HepG2 (cell line): ENCODE measurements around the gene DMRT1. TPM values are rescaled to one million over a fixed set of nuclear protein-coding genes. Genes with fewer than 3 reads are reported as not detected.

Source experiments
- ATAC-seq: fragments of 200-7000 bp; cut with Tn5 transposase; 3 replicates; pipeline ENCODE4 v1.9.1; 2020; ENCODE audit warnings: mild to moderate bottlenecking, moderate library complexity
- BruUV-seq: library from RNA; stranded (reverse); fragments of 400-500 nt; replicated peaks from 2 replicates; lab custom pipeline; 2021; lab: Mats Ljungman, UMichigan
- CTCF ChIA-PET: fragments of 300-600 bp; formaldehyde crosslinking; extraction: SDS; loops from one replicate; lab custom pipeline; 2021; ENCODE audit warnings: low total read pairs, inconsistent platforms, low intra/inter-chr PET ratio; lab: Yijun Ruan, JAX
- POLR2A ChIA-PET: fragments of 350-600 bp; sonication (Branson Sonifier 250); formaldehyde crosslinking; loops from one replicate; lab custom pipeline; 2020; ENCODE audit warnings: antibody characterized with exemption, inconsistent platforms; lab: Yijun Ruan, JAX
- DNase-seq: peaks from one replicate; pipeline ENCODE4 v3.0.0-alpha.2; 2015; ENCODE audit warnings: low spot score
- FAIRE-seq: peaks from 3 replicates; lab custom pipeline; 2011; peaks lifted over from hg19 to GRCh38; lab: Jason Lieb, UNC
- H2AFZ ChIP-seq: one replicate; pipeline ENCODE4 v1.6.1; 2011; ENCODE audit warnings: low read length, inconsistent platforms
- H3K27ac ChIP-seq: fragments of 300-600 bp; 3 replicates; pipeline ENCODE4 v1.8.0; 2011; ENCODE audit warnings: mixed run types, mild to moderate bottlenecking, mixed read lengths, low read length, inconsistent platforms; ENCODE audit not compliant: insufficient read depth; ENCODE audit errors: extremely low read length
- H3K27me3 ChIP-seq, 2 experiments: fragments of 200-600 bp in 1 of 2; 2 replicates in 1 of 2; 3 replicates in 1 of 2; pipeline versions ENCODE4 v1.6.0 to v1.8.0; 2011; ENCODE audit warnings: low read length in 2 of 2, mild to moderate bottlenecking in 2 of 2, moderate library complexity in 2 of 2, inconsistent platforms in 1 of 2; ENCODE audit not compliant: insufficient read depth in 2 of 2, control insufficient read depth in 1 of 2
- H3K36me3 ChIP-seq, 2 experiments: fragments of 200-600 bp in 1 of 2; replicated peaks in 1 of 2; 2 replicates in 1 of 2; 3 replicates in 1 of 2; pipeline versions ENCODE4 v1.5.1 to v1.8.0; 2011; ENCODE audit warnings: low read length in 2 of 2, inconsistent platforms in 1 of 2; ENCODE audit not compliant: insufficient read depth in 2 of 2, control insufficient read depth in 1 of 2
- H3K4me1 ChIP-seq: 2 replicates; pipeline ENCODE4 v1.5.1; 2012; ENCODE audit warnings: low read length, inconsistent platforms; ENCODE audit not compliant: insufficient read depth
- H3K4me2 ChIP-seq: 2 replicates; pipeline ENCODE4 v1.6.0; 2011; ENCODE audit warnings: low read depth, low read length, inconsistent platforms
- H3K4me3 ChIP-seq, 3 experiments: fragments of 200-600 bp in 1 of 3; sonication (generic), shearing (Covaris generic) in 1 of 3; replicated peaks in 1 of 3; 2 replicates each; pipeline ENCODE4 v1.5.1; 2011 to 2016; ENCODE audit warnings: low read length in 3 of 3, inconsistent platforms in 2 of 3, low read depth in 2 of 3, mild to moderate bottlenecking in 2 of 3, control low read depth in 1 of 3, mixed read lengths in 1 of 3; ENCODE audit not compliant: insufficient read depth in 1 of 3
- H3K79me2 ChIP-seq: one replicate; pipeline ENCODE4 v1.6.1; 2011; ENCODE audit warnings: low read length, inconsistent platforms; ENCODE audit not compliant: insufficient read depth
- H3K9ac ChIP-seq: 2 replicates; pipeline ENCODE4 v1.6.0; 2011; ENCODE audit warnings: mild to moderate bottlenecking, low read depth, low read length, inconsistent platforms; ENCODE audit not compliant: insufficient read depth
- H3K9me3 ChIP-seq: 2 replicates; pipeline ENCODE4 v1.5.1; 2012; ENCODE audit warnings: mild to moderate bottlenecking, low read length
- H4K20me1 ChIP-seq: 2 replicates; pipeline ENCODE4 v1.6.0; 2011; ENCODE audit warnings: inconsistent platforms, mild to moderate bottlenecking, low read length, moderate library complexity; ENCODE audit not compliant: insufficient read depth
- ERF ChIP-seq: IDR thresholded peaks from 2 replicates; pipeline ENCODE4 v1.6.1; 2018; ENCODE audit warnings: missing biosample characterization, missing genetic modification reagents
- ETV6 ChIP-seq: sonication (generic); formaldehyde crosslinking; conservative IDR thresholded peaks from 2 replicates; pipeline ENCODE4 v1.4.0; 2020; ENCODE audit warnings: missing genetic modification reagents
- HCFC1 ChIP-seq: fragments of 150-350 bp; IDR thresholded peaks from 2 replicates; pipeline ENCODE4 v1.6.1; 2014; ENCODE audit warnings: low read depth, low read length
- JUND ChIP-seq: sonication (generic); formaldehyde crosslinking; IDR thresholded peaks from 2 replicates; pipeline ENCODE4 v1.8.0; 2022; ENCODE audit warnings: mild to moderate bottlenecking, missing genetic modification reagents
- MEIS1 ChIP-seq: sonication (generic); formaldehyde crosslinking; IDR thresholded peaks from 2 replicates; pipeline ENCODE4 v1.9.0; 2021; ENCODE audit warnings: mild to moderate bottlenecking, missing genetic modification reagents, moderate library complexity, borderline replicate concordance
- NFE2L2 ChIP-seq: fragments of 150-350 bp; IDR thresholded peaks from 2 replicates; pipeline ENCODE4 v1.6.1; 2014; ENCODE audit warnings: low read length
- ZMYM3 ChIP-seq: sonication (generic); formaldehyde crosslinking; IDR thresholded peaks from 2 replicates; pipeline ENCODE4 v1.5.1; 2020; ENCODE audit warnings: mild to moderate bottlenecking, missing genetic modification reagents
- ZNF432 ChIP-seq: sonication (generic); formaldehyde crosslinking; IDR thresholded peaks from 2 replicates; pipeline ENCODE4 v1.5.0; 2020; ENCODE audit warnings: missing genetic modification reagents, mild to moderate bottlenecking, borderline replicate concordance
- ZNF546 ChIP-seq: sonication (generic); formaldehyde crosslinking; conservative IDR thresholded peaks from 2 replicates; pipeline ENCODE4 v1.8.1; 2023; ENCODE audit warnings: mild to moderate bottlenecking, missing genetic modification reagents
- WGBS: methylation state at CpG from one replicate; pipeline ENCODE4 v1.1.6; 2017; ENCODE audit warnings: low lambda C conversion rate; 5-methylcytosine and 5-hydroxymethylcytosine counted together
- in situ Hi-C: cut with HindIII; loops from 2 replicates; pipeline ENCODE4 v1.10.0; 2017; ENCODE audit warnings: low pct_unique_long_range_greater_than_20kb; ENCODE audit not compliant: extremely low pct_ligation_motif_present
- intact Hi-C: fragments of 100-400 bp; cut with micrococcal nuclease; formaldehyde crosslinking; loops from one replicate; pipeline ENCODE4 v1.10.0; 2022; ENCODE audit not compliant: unreplicated experiment
- polyA plus RNA-seq, 8 experiments: library from polyadenylated mRNA; depleted of rRNA in 3 of 8; stranded (reverse) in 7 of 8; unstranded in 1 of 8; fragments of >200 nt; fragmentation: Illumina TruSeq in 4 of 8; extraction: Trizol in 4 of 8; gene quantifications; 2 replicates each; pipeline versions ENCODE4 v1.2.1 to v1.2.3, GENCODE V29; 2011 to 2016; ENCODE audit warnings: low read depth in 4 of 8, missing spikeins in 1 of 8, mixed read lengths in 1 of 8; ENCODE audit not compliant: insufficient read depth in 1 of 8
- total RNA-seq, 5 experiments: library from RNA; depleted of rRNA; stranded (reverse); fragments of >200 nt; fragmentation: Illumina TruSeq; extraction: Trizol; gene quantifications; 2 replicates each; pipeline ENCODE4 v1.2.3, GENCODE V29; 2016; ENCODE audit warnings: low read depth in 1 of 5
- TF ChIP-seq, protein P1 (sequence below): sonication (generic); formaldehyde crosslinking; IDR thresholded peaks from 2 replicates; pipeline ENCODE4 v1.9.0; 2021; ENCODE audit warnings: mild to moderate bottlenecking, missing genetic modification reagents
- TF ChIP-seq, protein P2 (sequence below): sonication (generic); formaldehyde crosslinking; IDR thresholded peaks from 2 replicates; pipeline ENCODE4 v1.5.0; 2020; ENCODE audit warnings: mild to moderate bottlenecking, missing genetic modification reagents, moderate library complexity
- TF ChIP-seq, protein P3 (sequence below): sonication (generic); formaldehyde crosslinking; IDR thresholded peaks from 2 replicates; pipeline ENCODE4 v1.5.1; 2020; ENCODE audit warnings: missing genetic modification reagents, mild to moderate bottlenecking, borderline replicate concordance

DMRT1 gene
- total and polyA plus RNA-seq, 2 of the 13 experiments (the other 11 are each of a cell fraction or from before 2014, with no cell fraction given): not detected

DNA sequence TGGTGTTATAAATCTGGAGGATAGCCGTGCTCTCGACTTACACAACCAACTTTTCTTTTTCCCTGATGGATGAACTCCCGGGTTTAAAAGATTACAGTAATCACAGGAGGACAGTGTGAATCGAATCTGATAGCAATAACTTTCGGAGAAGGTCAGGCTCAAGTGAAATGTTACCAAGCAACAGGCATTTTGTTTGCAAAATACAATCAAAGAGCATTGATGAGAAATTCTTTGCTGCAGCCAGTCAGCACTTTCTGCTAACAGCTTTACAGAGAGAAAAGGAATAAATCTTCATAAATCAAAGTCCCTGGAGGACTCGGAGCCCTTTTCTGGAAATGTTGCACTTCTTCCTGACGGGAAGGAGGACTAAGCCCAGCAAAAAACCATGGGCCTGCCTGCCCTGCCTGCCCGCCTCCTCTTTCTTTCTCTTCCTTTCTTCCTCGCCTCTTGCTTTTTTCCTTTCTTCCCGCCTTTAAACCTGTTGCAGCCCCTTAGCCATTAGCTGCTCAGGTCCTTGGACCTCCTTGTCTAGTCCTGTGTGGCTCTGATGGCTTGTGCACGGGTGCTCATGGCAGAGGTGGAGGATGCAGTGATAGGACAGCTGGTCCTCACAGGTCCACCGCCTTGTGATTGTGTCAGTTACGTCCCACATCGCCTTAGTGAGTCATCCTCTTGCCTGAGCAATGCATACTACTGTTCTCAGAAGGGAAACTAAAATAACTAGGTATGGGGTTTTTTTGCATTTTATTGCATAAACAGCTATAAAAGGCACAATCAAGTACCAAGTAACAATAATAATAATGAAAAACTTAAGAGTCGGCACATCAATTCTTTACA, 141.1 kb downstream of the DMRT1 start:
- CTCF ChIA-PET: no interaction called here
- BruUV-seq: no TSS peak
- H3K4me2 ChIP-seq: no peak overlapping the region
- no peak overlapping the region for H3K27ac ChIP-seq
- 11% methylated on average over 15 of the region's 15 CpGs for WGBS
- no peaks in the 10 kb centered on the region for H3K36me3 ChIP-seq
- no peak for FAIRE-seq
- DNase-seq: no peak
- H3K4me1 ChIP-seq: no peaks in the 10 kb centered on the region
- H3K9me3 ChIP-seq: no peaks in the 10 kb centered on the region
- ATAC-seq: no peak
- H3K4me3 ChIP-seq: no peak overlapping the region
- in situ Hi-C loops: loop anchor here (25.0 kb wide), 1 partner anchor 395 kb away; no protein-coding TSS in a partner anchor
- H3K79me2 ChIP-seq: no peaks in the 10 kb centered on the region
- POLR2A ChIA-PET: no interaction called here
- TF ChIP-seq MEIS1 (CRISPR knock-in tag) (no peak), ZNF546 (CRISPR knock-in tag) (no peak), JUND (CRISPR knock-in tag) (no peak), ETV6 (CRISPR knock-in tag) (no peak), NFE2L2 (no peak), ZMYM3 (CRISPR knock-in tag) (no peak), HCFC1 (no peak), ZNF432 (CRISPR knock-in tag) (no peak), ERF (no peak)
- TF ChIP-seq, protein P1, sequence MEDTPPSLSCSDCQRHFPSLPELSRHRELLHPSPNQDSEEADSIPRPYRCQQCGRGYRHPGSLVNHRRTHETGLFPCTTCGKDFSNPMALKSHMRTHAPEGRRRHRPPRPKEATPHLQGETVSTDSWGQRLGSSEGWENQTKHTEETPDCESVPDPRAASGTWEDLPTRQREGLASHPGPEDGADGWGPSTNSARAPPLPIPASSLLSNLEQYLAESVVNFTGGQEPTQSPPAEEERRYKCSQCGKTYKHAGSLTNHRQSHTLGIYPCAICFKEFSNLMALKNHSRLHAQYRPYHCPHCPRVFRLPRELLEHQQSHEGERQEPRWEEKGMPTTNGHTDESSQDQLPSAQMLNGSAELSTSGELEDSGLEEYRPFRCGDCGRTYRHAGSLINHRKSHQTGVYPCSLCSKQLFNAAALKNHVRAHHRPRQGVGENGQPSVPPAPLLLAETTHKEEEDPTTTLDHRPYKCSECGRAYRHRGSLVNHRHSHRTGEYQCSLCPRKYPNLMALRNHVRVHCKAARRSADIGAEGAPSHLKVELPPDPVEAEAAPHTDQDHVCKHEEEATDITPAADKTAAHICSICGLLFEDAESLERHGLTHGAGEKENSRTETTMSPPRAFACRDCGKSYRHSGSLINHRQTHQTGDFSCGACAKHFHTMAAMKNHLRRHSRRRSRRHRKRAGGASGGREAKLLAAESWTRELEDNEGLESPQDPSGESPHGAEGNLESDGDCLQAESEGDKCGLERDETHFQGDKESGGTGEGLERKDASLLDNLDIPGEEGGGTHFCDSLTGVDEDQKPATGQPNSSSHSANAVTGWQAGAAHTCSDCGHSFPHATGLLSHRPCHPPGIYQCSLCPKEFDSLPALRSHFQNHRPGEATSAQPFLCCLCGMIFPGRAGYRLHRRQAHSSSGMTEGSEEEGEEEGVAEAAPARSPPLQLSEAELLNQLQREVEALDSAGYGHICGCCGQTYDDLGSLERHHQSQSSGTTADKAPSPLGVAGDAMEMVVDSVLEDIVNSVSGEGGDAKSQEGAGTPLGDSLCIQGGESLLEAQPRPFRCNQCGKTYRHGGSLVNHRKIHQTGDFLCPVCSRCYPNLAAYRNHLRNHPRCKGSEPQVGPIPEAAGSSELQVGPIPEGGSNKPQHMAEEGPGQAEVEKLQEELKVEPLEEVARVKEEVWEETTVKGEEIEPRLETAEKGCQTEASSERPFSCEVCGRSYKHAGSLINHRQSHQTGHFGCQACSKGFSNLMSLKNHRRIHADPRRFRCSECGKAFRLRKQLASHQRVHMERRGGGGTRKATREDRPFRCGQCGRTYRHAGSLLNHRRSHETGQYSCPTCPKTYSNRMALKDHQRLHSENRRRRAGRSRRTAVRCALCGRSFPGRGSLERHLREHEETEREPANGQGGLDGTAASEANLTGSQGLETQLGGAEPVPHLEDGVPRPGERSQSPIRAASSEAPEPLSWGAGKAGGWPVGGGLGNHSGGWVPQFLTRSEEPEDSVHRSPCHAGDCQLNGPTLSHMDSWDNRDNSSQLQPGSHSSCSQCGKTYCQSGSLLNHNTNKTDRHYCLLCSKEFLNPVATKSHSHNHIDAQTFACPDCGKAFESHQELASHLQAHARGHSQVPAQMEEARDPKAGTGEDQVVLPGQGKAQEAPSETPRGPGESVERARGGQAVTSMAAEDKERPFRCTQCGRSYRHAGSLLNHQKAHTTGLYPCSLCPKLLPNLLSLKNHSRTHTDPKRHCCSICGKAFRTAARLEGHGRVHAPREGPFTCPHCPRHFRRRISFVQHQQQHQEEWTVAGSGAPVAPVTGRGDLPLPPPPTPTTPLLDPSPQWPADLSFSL (CRISPR knock-in tag): no peak
- TF ChIP-seq, protein P2, sequence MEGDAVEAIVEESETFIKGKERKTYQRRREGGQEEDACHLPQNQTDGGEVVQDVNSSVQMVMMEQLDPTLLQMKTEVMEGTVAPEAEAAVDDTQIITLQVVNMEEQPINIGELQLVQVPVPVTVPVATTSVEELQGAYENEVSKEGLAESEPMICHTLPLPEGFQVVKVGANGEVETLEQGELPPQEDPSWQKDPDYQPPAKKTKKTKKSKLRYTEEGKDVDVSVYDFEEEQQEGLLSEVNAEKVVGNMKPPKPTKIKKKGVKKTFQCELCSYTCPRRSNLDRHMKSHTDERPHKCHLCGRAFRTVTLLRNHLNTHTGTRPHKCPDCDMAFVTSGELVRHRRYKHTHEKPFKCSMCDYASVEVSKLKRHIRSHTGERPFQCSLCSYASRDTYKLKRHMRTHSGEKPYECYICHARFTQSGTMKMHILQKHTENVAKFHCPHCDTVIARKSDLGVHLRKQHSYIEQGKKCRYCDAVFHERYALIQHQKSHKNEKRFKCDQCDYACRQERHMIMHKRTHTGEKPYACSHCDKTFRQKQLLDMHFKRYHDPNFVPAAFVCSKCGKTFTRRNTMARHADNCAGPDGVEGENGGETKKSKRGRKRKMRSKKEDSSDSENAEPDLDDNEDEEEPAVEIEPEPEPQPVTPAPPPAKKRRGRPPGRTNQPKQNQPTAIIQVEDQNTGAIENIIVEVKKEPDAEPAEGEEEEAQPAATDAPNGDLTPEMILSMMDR (CRISPR knock-in tag): no peak
- TF ChIP-seq, protein P3, sequence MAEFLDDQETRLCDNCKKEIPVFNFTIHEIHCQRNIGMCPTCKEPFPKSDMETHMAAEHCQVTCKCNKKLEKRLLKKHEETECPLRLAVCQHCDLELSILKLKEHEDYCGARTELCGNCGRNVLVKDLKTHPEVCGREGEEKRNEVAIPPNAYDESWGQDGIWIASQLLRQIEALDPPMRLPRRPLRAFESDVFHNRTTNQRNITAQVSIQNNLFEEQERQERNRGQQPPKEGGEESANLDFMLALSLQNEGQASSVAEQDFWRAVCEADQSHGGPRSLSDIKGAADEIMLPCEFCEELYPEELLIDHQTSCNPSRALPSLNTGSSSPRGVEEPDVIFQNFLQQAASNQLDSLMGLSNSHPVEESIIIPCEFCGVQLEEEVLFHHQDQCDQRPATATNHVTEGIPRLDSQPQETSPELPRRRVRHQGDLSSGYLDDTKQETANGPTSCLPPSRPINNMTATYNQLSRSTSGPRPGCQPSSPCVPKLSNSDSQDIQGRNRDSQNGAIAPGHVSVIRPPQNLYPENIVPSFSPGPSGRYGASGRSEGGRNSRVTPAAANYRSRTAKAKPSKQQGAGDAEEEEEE (CRISPR knock-in tag): no peak
- no peaks in the 10 kb centered on the region for H4K20me1 ChIP-seq
- no peak overlapping the region for H2AFZ ChIP-seq
- intact Hi-C loops: no loop called here
- H3K9ac ChIP-seq: no peak overlapping the region
- peaks cover 8 to 56% of the 10 kb centered on the region in 2 experiments; a peak in 4 of 5 replicates for H3K27me3 ChIP-seq
